ENCODE measurements around the gene RASSF7. TPM values are rescaled to one million over a fixed set of nuclear protein-coding genes. Genes with fewer than 3 reads are reported as not detected.
"Not testable (repeated sequence)": the region's sequence is repeated elsewhere in the genome, so short reads cannot be mapped to it uniquely, and the experiment has no call there.

Gene RASSF7
- polyA plus RNA-seq, 2 of the 4 experiments (the other 2 are of a cell fraction): 18.4 to 30.7 TPM

- H3K4me3 ChIP-seq; H3K4me1 ChIP-seq; DNase-seq (ENCODE audit: low read depth in 1 of 2, low spot score in 1 of 2); H3K4me2 ChIP-seq; FAIRE-seq; ATAC-seq: not testable (repeated sequence)
- Histone ChIP-seq H3K9me3 (peaks cover 15% of the 10 kb centered on the region), H3K27ac (peak overlapping the region in 1 of 2 experiments; percentile 94; a peak in 3 of 6 replicates)
- WGBS (ENCODE audit: missing lambda C conversion rate): 95% methylated on average over 39 of the region's 43 CpGs
- ChIA-PET POLR2A (interaction anchor here (2.0 kb wide), 1 partner anchor 11 kb away, joined by 5 read pairs; the partner anchor contains the start of gene RNH1), CTCF (interaction anchor here (2.6 kb wide), 1 partner anchor 10 kb away, joined by 55 read pairs; the partner anchor contains the start of gene RNH1)
These were observed 43.7 kb upstream of the RASSF7 start for GRCh38 chr11:516918-517685.

GRCh38 chr11:518463-519202 is 42.1 kb upstream of the RASSF7 start:
- Histone ChIP-seq H3K9me3 (peaks cover 15% of the 10 kb centered on the region), H3K4me2 (peak overlapping the region; percentile 74), H3K4me3 (peak overlapping the region; percentile 28; the same call in 2 of the 3 replicates), H3K4me1 (peaks cover 5% of the 10 kb centered on the region; the same call in 1 of the 3 replicates), H3K27ac (peak overlapping the region; percentile 82 to 94)
- DNase-seq (ENCODE audit: low read depth in 1 of 2, low spot score in 1 of 2) (peak; percentile 93 to 97), FAIRE-seq (peak; percentile 74), ATAC-seq (peak; percentile 99)
- CTCF ChIA-PET: interaction anchor here (0.6 to 2.6 kb wide), 48 partner anchors 9 to 267 kb away, joined by 3 to 55 read pairs (median 5); partner anchors contain the start of genes ANO9, HRAS, LMNTD2 and PKP3
- POLR2A ChIA-PET: interaction anchor here (0.6 to 2.0 kb wide), 4 partner anchors 9 to 57 kb away, joined by 3 to 5 read pairs (median 3); partner anchors contain the start of genes PHRF1 and RNH1
- 6% methylated on average over 33 of the region's 74 CpGs for WGBS (ENCODE audit: missing lambda C conversion rate)
- TF ChIP-seq PHF8 (IDR thresholded peaks at IDR 0.05; ENCODE audit: borderline replicate concordance, low read depth) (peak; percentile 26; the same call in 1 of the 2 replicates), MAX (IDR thresholded peaks at IDR 0.05) (peak; percentile 96), ELK1 (IDR thresholded peaks at IDR 0.05; ENCODE audit: low read depth, low read length) (no peak), TP53 (CRISPR knock-in tag; IDR thresholded peaks at IDR 0.05) (peak; percentile 60; the same call in 1 of the 2 replicates), SREBF2 (IDR thresholded peaks at IDR 0.05) (no peak), CEBPB (IDR thresholded peaks at IDR 0.05) (no peak), CTCF (IDR thresholded peaks at IDR 0.05) (peak; percentile 100), MAFK (IDR thresholded peaks at IDR 0.05; ENCODE audit: partially characterized antibody) (peak; percentile 11), REST (IDR thresholded peaks at IDR 0.05) (peak; percentile 48; the same call in 1 of the 2 replicates), RFX5 (IDR thresholded peaks at IDR 0.05) (0 out of 2 replicates have a peak, but pooled peaks have one; percentile 30), MYC (IDR thresholded peaks at IDR 0.05; ENCODE audit: borderline replicate concordance, low read length) (peak; percentile 76; the same call in 1 of the 2 replicates), TFCP2L1 (CRISPR knock-in tag; IDR thresholded peaks at IDR 0.05) (peak; percentile 87; the same call in 1 of the 2 replicates), KDM1A (IDR thresholded peaks at IDR 0.05; ENCODE audit: low read depth) (no peak), FOSL2 (IDR thresholded peaks at IDR 0.05) (no peak; the same call in 1 of the 2 replicates), FOSL2 (CRISPR knock-in tag; IDR thresholded peaks at IDR 0.05) (peak; percentile 93), HES2 (IDR thresholded peaks at IDR 0.05) (no peak), BCL3 (IDR thresholded peaks at IDR 0.05) (no peak), HOXB5 (CRISPR knock-in tag; IDR thresholded peaks at IDR 0.05) (peak; percentile 91; the same call in 1 of the 2 replicates), HOXB13 (CRISPR knock-in tag; IDR thresholded peaks at IDR 0.05; ENCODE audit: low read depth) (peak; percentile 48; the same call in 1 of the 2 replicates), POLR2A (IDR thresholded peaks at IDR 0.05; ENCODE audit: low read length) (peak; percentile 52), NPAS2 (CRISPR knock-in tag; IDR thresholded peaks at IDR 0.05; ENCODE audit: borderline replicate concordance) (no peak), NR3C1 (IDR thresholded peaks at IDR 0.05) (no peak), HEYL (CRISPR knock-in tag; IDR thresholded peaks at IDR 0.05) (0 out of 2 replicates have a peak, but pooled peaks have one; percentile 49), ESRRA (IDR thresholded peaks at IDR 0.05; ENCODE audit: borderline replicate concordance, low read length) (0 out of 2 replicates have a peak, but pooled peaks have one; percentile 31), RCOR1 (IDR thresholded peaks at IDR 0.05; ENCODE audit: low read depth, low read length) (no peak), EHF (CRISPR knock-in tag; IDR thresholded peaks at IDR 0.05) (peak; percentile 88)
